GM23248 (cell line): ENCODE results near the gene AMDHD1. TPM values are rescaled to one million over a fixed set of nuclear protein-coding genes. Genes with fewer than 3 reads are reported as not detected.

Source experiments
- DNase-seq: peaks from one replicate; pipeline ENCODE4 v3.0.0-alpha.2; 2015
- H2AFZ ChIP-seq: fragments of 200-600 bp; sonication (generic); 2 replicates; pipeline ENCODE4 v1.6.1; 2016; ENCODE audit warnings: antibody characterized with exemption
- H3F3A ChIP-seq: fragments of 200-600 bp; sonication (generic); 2 replicates; pipeline ENCODE4 v1.6.1; 2016; ENCODE audit warnings: mild to moderate bottlenecking, antibody characterized with exemption, mixed run types; ENCODE audit not compliant: insufficient read depth
- H3K27ac ChIP-seq: fragments of 200-600 bp; sonication (generic); 2 replicates; pipeline ENCODE4 v1.5.1; 2016; ENCODE audit warnings: mild to moderate bottlenecking
- H3K27me3 ChIP-seq: fragments of 200-600 bp; sonication (generic); replicated peaks from 2 replicates; pipeline ENCODE4 v1.6.1; 2016; ENCODE audit warnings: mild to moderate bottlenecking; ENCODE audit not compliant: insufficient read depth
- H3K36me3 ChIP-seq: fragments of 200-600 bp; sonication (generic); 2 replicates; pipeline ENCODE4 v1.6.1; 2016; ENCODE audit warnings: low read depth, mild to moderate bottlenecking
- H3K4me1 ChIP-seq: fragments of 200-600 bp; sonication (generic); 2 replicates; pipeline ENCODE4 v1.6.1; 2016; ENCODE audit warnings: mild to moderate bottlenecking; ENCODE audit not compliant: insufficient read depth
- H3K4me2 ChIP-seq: fragments of 200-600 bp; sonication (generic); one replicate; pipeline ENCODE4 v1.6.1; 2016; ENCODE audit warnings: mild to moderate bottlenecking; ENCODE audit not compliant: unreplicated experiment
- H3K4me3 ChIP-seq: fragments of 200-600 bp; sonication (generic); 2 replicates; pipeline ENCODE4 v1.5.1; 2016; ENCODE audit warnings: mild to moderate bottlenecking
- H3K79me2 ChIP-seq: fragments of 200-600 bp; sonication (generic); 2 replicates; pipeline ENCODE4 v1.6.1; 2016; ENCODE audit warnings: mild to moderate bottlenecking; ENCODE audit not compliant: insufficient read depth
- H3K9ac ChIP-seq: fragments of 200-600 bp; sonication (generic); 2 replicates; pipeline ENCODE4 v1.6.1; 2016; ENCODE audit warnings: mild to moderate bottlenecking
- H3K9me2 ChIP-seq: fragments of 200-600 bp; sonication (generic); 2 replicates; pipeline ENCODE4 v1.6.1; 2016; ENCODE audit warnings: mixed run types, mild to moderate bottlenecking, moderate library complexity; ENCODE audit not compliant: insufficient read depth
- H3K9me3 ChIP-seq: fragments of 200-600 bp; sonication (generic); one replicate; pipeline ENCODE4 v1.6.1; 2017; ENCODE audit warnings: low read depth
- H4K20me1 ChIP-seq: fragments of 200-600 bp; sonication (generic); 2 replicates; pipeline ENCODE4 v1.6.0; 2016; ENCODE audit not compliant: insufficient read depth
- EZH2 ChIP-seq: fragments of 200-600 bp; sonication (generic); IDR thresholded peaks from 2 replicates; pipeline ENCODE4 v1.6.1; 2018; ENCODE audit warnings: antibody characterized with exemption, mild to moderate bottlenecking; ENCODE audit not compliant: insufficient read depth, poor library complexity, severe bottlenecking
- EZH2phosphoT487 ChIP-seq: fragments of 200-600 bp; sonication (generic); IDR thresholded peaks from 2 replicates; pipeline ENCODE4 v1.6.1; 2018; ENCODE audit warnings: antibody characterized with exemption, moderate library complexity, mild to moderate bottlenecking, low read depth; ENCODE audit not compliant: insufficient read depth
- WGBS, 2 experiments: methylation state at CpG; one replicate each; pipeline ENCODE4 v1.1.6; 2015 to 2017; ENCODE audit warnings: low lambda C conversion rate in 2 of 2, low coverage in 1 of 2; ENCODE audit errors: missing lambda C conversion rate in 2 of 2; 5-methylcytosine and 5-hydroxymethylcytosine counted together
- in situ Hi-C: fragments of 300-500 bp; cut with MboI; formaldehyde crosslinking; loops from 2 replicates; pipeline ENCODE4 v1.15.0; 2020
- polyA plus RNA-seq: library from polyadenylated mRNA; unstranded; fragments of >200 nt; fragmentation: Nextera tagmentation; extraction: Ambion mirVana; gene quantifications from 2 replicates; pipeline ENCODE4 v1.2.1, GENCODE V29; 2016
- total RNA-seq: library from RNA; depleted of rRNA; stranded (reverse); fragments of >200 nt; shearing (Covaris generic); gene quantifications from 2 replicates; pipeline ENCODE4 v1.2.3, GENCODE V29; 2014

The AMDHD1 gene
- total and polyA plus RNA-seq, 2 experiments from 2014 or later = 0.38 to 1.1 TPM

DNA sequence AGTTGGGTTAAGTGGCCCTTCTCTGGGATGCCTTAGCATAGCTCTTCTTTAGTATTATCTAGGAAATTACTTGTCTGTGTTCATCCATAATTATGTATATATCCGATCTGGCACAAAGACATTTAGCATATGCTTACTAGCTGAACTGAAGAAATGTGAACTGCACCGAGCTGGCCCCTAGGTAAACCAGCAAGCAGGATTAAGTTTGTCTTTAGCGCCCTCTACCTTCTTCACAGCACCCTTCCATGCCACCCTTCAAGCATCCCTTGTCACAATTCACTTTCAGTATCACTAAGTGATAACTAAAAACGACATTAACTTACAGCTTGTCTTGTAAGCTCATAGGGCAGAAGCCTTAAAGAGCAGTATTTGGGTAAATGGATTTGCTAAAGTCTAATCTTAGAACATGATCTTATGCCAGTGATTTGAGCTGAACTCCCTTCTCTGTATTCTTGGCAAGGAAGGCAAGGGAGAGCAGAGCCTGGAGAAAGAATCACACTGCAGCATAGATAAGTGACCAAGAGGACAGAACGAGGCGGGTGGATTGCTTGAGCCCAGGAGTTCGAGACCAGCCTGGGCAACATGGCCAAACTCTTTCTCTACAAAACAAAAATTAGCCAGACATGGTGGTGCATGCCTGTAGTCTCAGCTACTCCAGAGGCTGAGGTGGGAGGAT, 55.6 kb downstream of the AMDHD1 start:
- 20 to 29% methylated on average over 7 of the region's 7 CpGs for WGBS, 2 experiments
- in situ Hi-C loops = loop anchor here (25.0 kb wide), 1 partner anchor 386 kb away; no protein-coding TSS in a partner anchor
- H3K9ac ChIP-seq = no peak overlapping the region
- H3F3A ChIP-seq = no peaks in the 10 kb centered on the region
- H3K27me3 ChIP-seq = no peaks in the 10 kb centered on the region
- no peak overlapping the region for H3K4me2 ChIP-seq
- no peaks in the 10 kb centered on the region for H3K4me1 ChIP-seq
- no peak overlapping the region for H2AFZ ChIP-seq
- no peaks in the 10 kb centered on the region for H3K9me2 ChIP-seq
- H3K9me3 ChIP-seq = no peaks in the 10 kb centered on the region
- DNase-seq = peak; percentile 73
- no peak for TF ChIP-seq EZH2phosphoT487
- TF ChIP-seq EZH2 = no peak
- H3K36me3 ChIP-seq = peaks cover 17% of the 10 kb centered on the region
- H3K79me2 ChIP-seq = no peaks in the 10 kb centered on the region
- no peak overlapping the region for H3K27ac ChIP-seq
- H3K4me3 ChIP-seq = no peak overlapping the region
- H4K20me1 ChIP-seq = no peaks in the 10 kb centered on the region

DNA sequence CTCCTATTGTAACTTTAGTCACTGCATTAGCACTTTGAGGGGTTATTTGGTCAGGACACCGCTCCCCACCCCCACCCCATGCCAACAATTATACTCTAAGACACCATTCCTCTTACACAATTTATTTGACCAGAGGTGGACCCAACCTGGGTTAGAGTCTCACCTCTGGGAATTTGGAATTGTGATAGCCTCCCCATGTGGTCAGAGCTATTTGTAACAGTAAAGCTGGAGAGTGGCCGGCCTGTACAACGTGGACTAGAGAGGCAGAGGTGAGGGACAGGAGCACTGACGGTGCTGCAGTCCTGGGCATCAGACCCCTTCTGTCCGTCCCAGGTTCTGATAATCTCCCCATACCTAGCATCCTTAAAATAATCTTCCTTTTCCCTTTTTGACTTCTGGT, 56.4 kb downstream of the AMDHD1 start:
- H3K9me3 ChIP-seq = no peaks in the 10 kb centered on the region
- H3K4me1 ChIP-seq = no peaks in the 10 kb centered on the region
- H3K27ac ChIP-seq = no peak overlapping the region
- in situ Hi-C loops = loop anchor here (25.0 kb wide), 1 partner anchor 387 kb away; no protein-coding TSS in a partner anchor
- no peaks in the 10 kb centered on the region for H3K27me3 ChIP-seq
- H3K79me2 ChIP-seq = no peaks in the 10 kb centered on the region
- DNase-seq = no peak
- H3K4me3 ChIP-seq = no peak overlapping the region
- peaks cover 17% of the 10 kb centered on the region for H3K36me3 ChIP-seq
- H3F3A ChIP-seq = no peaks in the 10 kb centered on the region
- TF ChIP-seq EZH2 (no peak), EZH2phosphoT487 (no peak)
- no peak overlapping the region for H3K4me2 ChIP-seq
- WGBS, 2 experiments = 65 to 69% methylated on average over 5 of the region's 5 CpGs
- H2AFZ ChIP-seq = no peak overlapping the region
- H3K9ac ChIP-seq = no peak overlapping the region
- H3K9me2 ChIP-seq = no peaks in the 10 kb centered on the region
- no peaks in the 10 kb centered on the region for H4K20me1 ChIP-seq

GRCh38 chr12:96000858-96001257, 57.7 kb downstream of the AMDHD1 start:
- Histone ChIP-seq H4K20me1 (no peaks in the 10 kb centered on the region), H3K9me3 (no peaks in the 10 kb centered on the region), H3K27ac (no peak overlapping the region), H3K9me2 (no peaks in the 10 kb centered on the region), H3K27me3 (no peaks in the 10 kb centered on the region), H3K36me3 (peaks cover 24% of the 10 kb centered on the region), H3K4me3 (no peak overlapping the region), H3K9ac (no peak overlapping the region), H2AFZ (no peak overlapping the region), H3K4me2 (no peak overlapping the region), H3K79me2 (no peaks in the 10 kb centered on the region), H3F3A (no peaks in the 10 kb centered on the region), H3K4me1 (no peaks in the 10 kb centered on the region)
- no peak for DNase-seq
- 91 to 95% methylated on average over 5 of the region's 5 CpGs for WGBS, 2 experiments
- no peak for TF ChIP-seq EZH2phosphoT487
- no peak for TF ChIP-seq EZH2
- in situ Hi-C loops = no loop called here

- no peaks in the 10 kb centered on the region for H3K9me3 ChIP-seq
- in situ Hi-C loops = no loop called here
- no peak overlapping the region for H3K9ac ChIP-seq
- H2AFZ ChIP-seq = no peak overlapping the region
- 82 to 95% methylated on average over 1 of the region's 1 CpG for WGBS, 2 experiments
- H3K27ac ChIP-seq = no peak overlapping the region
- no peaks in the 10 kb centered on the region for H4K20me1 ChIP-seq
- no peaks in the 10 kb centered on the region for H3K4me1 ChIP-seq
- DNase-seq = no peak
- peaks cover 33% of the 10 kb centered on the region for H3K36me3 ChIP-seq
- no peak for TF ChIP-seq EZH2
- no peak for TF ChIP-seq EZH2phosphoT487
- no peaks in the 10 kb centered on the region for H3K27me3 ChIP-seq
- no peaks in the 10 kb centered on the region for H3K79me2 ChIP-seq
- no peak overlapping the region for H3K4me3 ChIP-seq
- H3K4me2 ChIP-seq = no peak overlapping the region
- no peaks in the 10 kb centered on the region for H3K9me2 ChIP-seq
- H3F3A ChIP-seq = no peaks in the 10 kb centered on the region
These were observed 63.6 kb downstream of the AMDHD1 start for GRCh38 chr12:96006727-96007126.
